ENCODE results near the gene NYNRIN.

GRCh38 chr14:24416254-24416931, 17.6 kb downstream of the NYNRIN start:
- no peak for TF ChIP-seq POLR2A (IDR thresholded peaks at IDR 0.05; ENCODE audit: control extremely low read depth in 1 of 2, low read depth in 2 of 2, low read length in 2 of 2)
- TF ChIP-seq JUN (IDR thresholded peaks at IDR 0.05; ENCODE audit: low read depth, low read length), result no peak
- no peak for TF ChIP-seq RFX5 (IDR thresholded peaks at IDR 0.05; ENCODE audit: borderline replicate concordance, low read depth, low read length)
- TF ChIP-seq SUZ12 (IDR thresholded peaks at IDR 0.05; ENCODE audit: low read length), result no peak
- no peak for TF ChIP-seq RXRA (IDR thresholded peaks at IDR 0.05; ENCODE audit: insufficient read depth, low read depth, low read length)
- no peak for TF ChIP-seq POLR2AphosphoS5 (IDR thresholded peaks at IDR 0.05; ENCODE audit: low read depth, low read length)
- no peak for TF ChIP-seq CTCF (IDR thresholded peaks at IDR 0.05; ENCODE audit: control extremely low read depth in 1 of 3, insufficient read depth in 1 of 3, low read depth in 1 of 3, low read length in 3 of 3)
- no peak for TF ChIP-seq CHD2 (IDR thresholded peaks at IDR 0.05; ENCODE audit: low read length)
- TF ChIP-seq CEBPB (IDR thresholded peaks at IDR 0.05; ENCODE audit: low read depth, low read length), result no peak
- no peak for TF ChIP-seq TAF1 (IDR thresholded peaks at IDR 0.05; ENCODE audit: low read depth, low read length)
- TF ChIP-seq YY1 (IDR thresholded peaks at IDR 0.05; ENCODE audit: low read depth, low read length), result no peak
- TF ChIP-seq CBX8 (IDR thresholded peaks at IDR 0.05; ENCODE audit: borderline replicate concordance, low read depth, low read length), result no peak
- no peak for TF ChIP-seq MAX (IDR thresholded peaks at IDR 0.05)
- TF ChIP-seq HDAC6 (IDR thresholded peaks at IDR 0.05; ENCODE audit: low read depth, low read length), result no peak

Measured in H1 (cell line).